ENCODE data around the gene SV2A.
"Not testable (repeated sequence)": the region's sequence is repeated elsewhere in the genome, so short reads cannot be mapped to it uniquely, and the experiment has no call there.

The SV2A gene

GRCh38 chr1:149861497-149862054, 56.1 kb downstream of the SV2A start:
- not testable (repeated sequence) for H3K9me3 ChIP-seq (ENCODE audit: insufficient read depth, low read depth, low read length); H3K27me3 ChIP-seq (ENCODE audit: insufficient read depth, low read length); H3K27ac ChIP-seq (ENCODE audit: low read depth, low read length); H3K36me3 ChIP-seq (ENCODE audit: insufficient read depth, low read length); H3K9ac ChIP-seq (ENCODE audit: low read depth, low read length); H3K4me1 ChIP-seq (ENCODE audit: insufficient read depth, low read length); H3K4me3 ChIP-seq (ENCODE audit: low read length)
- no CpG with 5 or more reads among the region's 32 CpGs for WGBS

GRCh38 chr1:149860684-149861496, 56.8 kb downstream of the SV2A start:
- H3K36me3 ChIP-seq (ENCODE audit: insufficient read depth, low read length); H3K9me3 ChIP-seq (ENCODE audit: insufficient read depth, low read depth, low read length); H3K27me3 ChIP-seq (ENCODE audit: insufficient read depth, low read length); H3K4me3 ChIP-seq (ENCODE audit: low read length); H3K4me1 ChIP-seq (ENCODE audit: insufficient read depth, low read length); H3K9ac ChIP-seq (ENCODE audit: low read depth, low read length); H3K27ac ChIP-seq (ENCODE audit: low read depth, low read length): not testable (repeated sequence)
- WGBS = no CpG with 5 or more reads among the region's 55 CpGs

DNA sequence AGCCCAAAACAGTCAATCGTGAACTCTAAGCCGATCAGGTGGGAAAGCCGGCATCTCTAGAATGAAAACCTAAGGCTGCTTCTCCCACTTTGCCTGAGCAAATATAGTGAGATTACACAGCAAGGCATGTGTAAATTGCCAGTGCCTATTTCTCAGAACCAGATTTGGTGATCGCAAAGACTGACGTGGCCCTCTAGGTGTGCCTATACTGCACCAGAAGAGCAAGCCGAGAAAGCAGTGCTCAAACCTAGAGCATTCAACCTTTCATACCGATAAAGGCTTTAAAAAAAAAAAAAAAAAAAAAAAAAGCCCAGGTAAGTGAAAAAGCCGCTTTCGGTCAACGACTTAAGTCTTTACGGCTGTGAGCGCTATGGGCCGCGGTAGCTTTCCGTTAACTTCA, 57.4 kb downstream of the SV2A start:
- not testable (repeated sequence) for H3K9ac ChIP-seq (ENCODE audit: low read depth, low read length); H3K4me3 ChIP-seq (ENCODE audit: low read length); H3K9me3 ChIP-seq (ENCODE audit: insufficient read depth, low read depth, low read length); H3K36me3 ChIP-seq (ENCODE audit: insufficient read depth, low read length); H3K27me3 ChIP-seq (ENCODE audit: insufficient read depth, low read length); H3K27ac ChIP-seq (ENCODE audit: low read depth, low read length); H3K4me1 ChIP-seq (ENCODE audit: insufficient read depth, low read length)
- WGBS = no CpG with 5 or more reads among the region's 15 CpGs
